GM21447 (cell line): ENCODE results near the gene CD86.
"Not testable (repeated sequence)": the region's sequence is repeated elsewhere in the genome, so short reads cannot be mapped to it uniquely, and the experiment has no call there.

Source experiments
- ATAC-seq: cut with Tn5 transposase; IDR thresholded peaks from one replicate; pipeline ENCODE4 v1.9.1; 2021; ENCODE audit not compliant: unreplicated experiment

Gene CD86, protein sequence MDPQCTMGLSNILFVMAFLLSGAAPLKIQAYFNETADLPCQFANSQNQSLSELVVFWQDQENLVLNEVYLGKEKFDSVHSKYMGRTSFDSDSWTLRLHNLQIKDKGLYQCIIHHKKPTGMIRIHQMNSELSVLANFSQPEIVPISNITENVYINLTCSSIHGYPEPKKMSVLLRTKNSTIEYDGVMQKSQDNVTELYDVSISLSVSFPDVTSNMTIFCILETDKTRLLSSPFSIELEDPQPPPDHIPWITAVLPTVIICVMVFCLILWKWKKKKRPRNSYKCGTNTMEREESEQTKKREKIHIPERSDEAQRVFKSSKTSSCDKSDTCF

DNA sequence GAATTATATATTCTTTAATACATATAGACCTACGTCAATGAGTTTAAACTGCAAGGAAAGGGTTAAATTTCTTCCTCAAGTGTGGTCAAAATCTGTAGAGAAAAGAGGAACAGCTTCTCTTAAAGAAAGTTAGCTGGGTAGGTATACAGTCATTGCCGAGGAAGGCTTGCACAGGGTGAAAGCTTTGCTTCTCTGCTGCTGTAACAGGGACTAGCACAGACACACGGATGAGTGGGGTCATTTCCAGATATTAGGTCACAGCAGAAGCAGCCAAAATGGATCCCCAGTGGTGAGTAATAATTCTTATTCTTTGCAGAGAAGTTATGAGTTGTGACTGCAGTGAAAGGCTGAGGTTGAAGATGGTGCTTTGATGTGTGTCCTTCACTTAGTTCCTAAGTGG is at the start of gene CD86:
CD86 (plus strand) TSS at position 148 of the 400 bp plus-strand sequence; CDS start at position 276, 128 bp downstream.
- ATAC-seq = peak; percentile 80

DNA sequence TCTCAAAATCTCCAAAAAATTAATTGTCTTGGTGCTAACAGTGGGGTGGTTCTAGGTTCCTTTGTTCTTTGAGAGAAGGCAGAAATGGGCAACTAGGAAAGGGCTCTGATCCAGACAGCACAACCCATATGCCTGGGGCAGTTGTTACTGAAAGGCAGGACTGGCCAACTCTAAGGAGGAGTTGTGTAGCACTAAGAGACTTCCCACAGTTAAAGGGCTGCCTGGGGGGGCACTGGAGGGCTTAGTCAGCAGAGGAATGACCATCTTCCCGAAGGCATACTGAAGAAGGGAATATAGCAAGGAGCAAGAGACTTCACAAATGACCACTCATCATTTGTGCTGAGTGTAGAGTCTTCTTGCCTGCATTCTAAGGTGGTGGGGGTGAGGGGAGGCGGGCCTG is 48.9 kb upstream of the CD86 start:
- no peak for ATAC-seq

- ATAC-seq = no peak
These were observed 47.0 kb upstream of the CD86 start for GRCh38 chr3:122008166-122008565.

- ATAC-seq = no peak
These were observed 44.7 kb upstream of the CD86 start for GRCh38 chr3:122010506-122010905.

DNA sequence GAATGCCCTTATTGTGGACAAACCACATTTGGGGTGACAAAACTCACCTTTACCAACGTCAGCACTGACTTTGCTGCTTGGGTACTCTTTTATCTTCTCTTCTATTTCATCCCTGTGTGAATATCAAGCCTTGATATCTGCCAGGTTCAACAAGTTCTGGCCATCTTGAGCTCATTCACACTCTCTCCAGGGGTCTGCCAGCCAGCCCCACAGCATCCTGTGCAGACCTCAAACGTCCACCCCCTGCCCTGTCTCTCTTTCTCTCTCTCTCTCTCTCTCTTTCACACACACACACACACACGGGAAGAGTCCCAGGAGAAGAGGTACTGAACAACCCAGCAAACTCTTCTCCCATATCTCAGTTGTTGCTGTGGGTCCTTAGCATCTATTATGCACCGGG is 43.8 kb upstream of the CD86 start:
- no peak for ATAC-seq

- ATAC-seq = no peak
These were observed 42.3 kb upstream of the CD86 start for GRCh38 chr3:122012821-122013220.

GRCh38 chr3:122013448-122013925 is 41.7 kb upstream of the CD86 start:
- ATAC-seq = no peak

GRCh38 chr3:122014741-122015140 is 40.4 kb upstream of the CD86 start:
- ATAC-seq = peak; percentile 69

GRCh38 chr3:122019493-122019892 is 35.7 kb upstream of the CD86 start:
- ATAC-seq = no peak

DNA sequence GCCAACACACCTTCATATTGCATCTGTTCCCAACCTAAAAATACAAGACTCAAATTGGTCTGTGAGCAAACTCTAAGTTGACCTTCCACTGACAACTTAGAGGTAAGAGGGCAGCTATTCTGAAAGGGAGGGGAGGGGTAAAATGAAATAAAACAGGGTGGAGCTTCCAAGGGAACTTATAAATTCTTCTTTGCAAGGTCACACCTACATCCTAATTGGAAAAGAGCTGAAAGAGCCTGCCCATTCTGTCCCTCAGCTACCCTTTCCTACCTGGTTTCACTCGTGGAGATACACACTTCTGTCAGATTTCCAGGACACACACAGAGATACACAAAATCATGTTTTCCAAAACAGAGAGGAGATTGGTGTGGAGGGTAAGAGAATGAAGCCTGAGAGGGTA is 34.1 kb upstream of the CD86 start:
- no peak for ATAC-seq

GRCh38 chr3:122021811-122022401 is 33.3 kb upstream of the CD86 start, which contains the start of gene ILDR1:
ILDR1 (minus strand) TSS chr3:122022247; CDS start chr3:122022077, 170 bp downstream.
- ATAC-seq = peak; percentile 30

DNA sequence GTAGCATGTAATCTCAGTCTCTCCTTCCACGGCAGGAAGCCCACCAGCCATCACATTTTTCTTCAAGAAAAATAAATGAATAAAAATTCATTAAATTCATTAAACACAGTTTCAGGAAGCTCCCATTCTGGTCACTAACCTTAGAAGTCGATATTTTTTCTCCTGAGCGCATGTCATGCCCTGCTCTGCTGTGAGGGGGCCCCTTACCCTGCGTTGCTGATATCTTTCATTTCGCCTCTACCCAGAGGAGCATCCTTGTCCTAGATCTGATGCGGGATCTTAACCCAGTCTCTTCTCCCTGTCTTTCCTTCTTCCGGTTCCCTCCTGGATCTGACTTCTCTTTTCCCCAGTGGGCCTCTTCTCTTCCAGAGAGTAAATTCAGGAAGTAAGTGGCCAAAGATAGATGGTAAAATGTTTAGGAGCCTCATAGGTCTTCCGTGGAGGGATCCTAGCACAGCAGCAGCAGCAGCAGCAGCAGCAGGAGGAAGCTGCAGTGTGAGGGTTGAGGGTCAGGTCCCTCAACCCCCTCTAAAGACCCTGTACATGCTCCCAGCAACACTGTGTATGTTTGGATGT is 31.7 kb upstream of the CD86 start:
- ATAC-seq = no peak

DNA sequence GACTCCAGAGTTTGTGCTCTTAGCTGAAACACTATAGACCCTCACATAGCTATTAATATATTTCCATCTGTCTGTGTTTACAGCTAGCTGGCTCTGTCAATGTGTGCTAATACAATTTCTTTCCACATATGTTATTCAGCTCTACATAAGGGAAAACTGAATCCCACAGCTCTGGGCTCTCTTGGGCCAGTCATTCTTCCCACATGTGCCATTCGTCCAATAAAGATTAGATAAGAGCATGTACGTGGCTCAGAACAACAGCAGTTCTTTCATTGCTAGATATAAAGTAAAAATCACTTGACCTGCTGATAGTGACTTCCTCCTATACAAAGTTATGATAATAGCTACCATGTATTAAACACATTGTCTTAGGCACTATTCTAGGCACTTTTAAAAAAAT is 30.4 kb upstream of the CD86 start:
- no peak for ATAC-seq

- peak; percentile 89 for ATAC-seq
These were observed 29.9 kb upstream of the CD86 start for GRCh38 chr3:122025296-122025695.

DNA sequence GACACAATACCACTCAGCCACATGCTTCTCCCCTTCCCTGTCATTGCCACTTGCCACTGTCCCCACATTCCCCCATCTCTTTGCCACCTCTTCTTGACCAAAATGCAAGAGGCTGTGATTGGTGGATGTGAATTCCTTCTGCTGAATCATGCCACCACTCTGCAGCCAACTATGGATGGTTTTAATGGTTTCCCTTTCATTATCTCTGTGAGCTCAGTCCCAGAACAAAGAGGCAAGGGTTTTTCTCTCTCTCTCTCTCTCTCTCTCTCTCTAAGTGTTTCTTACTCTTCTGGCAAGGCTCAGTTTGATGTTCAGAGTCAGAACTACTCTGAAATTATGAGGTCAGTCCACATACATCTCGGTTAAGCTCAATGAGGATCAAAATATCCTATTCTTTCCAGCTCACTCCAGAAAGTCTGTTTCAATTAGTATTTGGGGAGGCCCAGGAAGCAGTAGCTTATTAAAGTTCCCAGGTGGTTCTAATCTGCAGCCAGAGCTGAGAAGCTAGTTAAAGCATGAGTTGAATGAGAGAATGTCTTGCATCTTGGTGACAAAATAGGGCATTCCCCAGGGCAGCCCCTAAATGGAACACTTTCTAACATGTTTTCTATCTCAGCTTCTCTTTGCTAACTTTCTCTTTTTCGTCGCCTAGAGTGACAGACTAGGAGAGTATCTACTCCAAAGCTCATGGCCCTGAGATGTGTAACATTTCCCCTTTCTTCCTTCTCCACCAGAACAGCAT is 24.6 kb upstream of the CD86 start:
- ATAC-seq = peak; percentile 54

GRCh38 chr3:122031123-122031468 is 24.1 kb upstream of the CD86 start:
- peak; percentile 44 for ATAC-seq

DNA sequence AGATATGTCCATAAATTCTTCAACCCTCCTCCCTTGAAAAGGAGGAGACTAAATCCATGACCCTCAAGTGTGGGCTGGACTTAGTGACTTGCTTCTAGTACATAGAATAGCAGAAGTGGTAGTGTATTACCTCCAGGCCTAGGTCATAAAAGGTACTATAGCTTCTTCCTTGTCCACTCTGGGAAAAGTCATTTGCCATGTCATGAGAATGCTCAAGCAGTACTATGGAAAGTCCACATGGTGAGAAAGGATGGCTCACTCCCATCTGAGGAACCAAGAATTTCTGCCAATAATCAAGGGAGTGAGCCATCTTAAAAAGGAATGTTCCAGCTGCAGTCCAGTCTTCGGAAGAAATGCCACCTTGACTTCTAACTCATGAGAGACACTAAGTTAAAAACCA is 22.6 kb upstream of the CD86 start:
- ATAC-seq = no peak

- no peak for ATAC-seq
These were observed 22.1 kb upstream of the CD86 start for GRCh38 chr3:122033023-122033422.

DNA sequence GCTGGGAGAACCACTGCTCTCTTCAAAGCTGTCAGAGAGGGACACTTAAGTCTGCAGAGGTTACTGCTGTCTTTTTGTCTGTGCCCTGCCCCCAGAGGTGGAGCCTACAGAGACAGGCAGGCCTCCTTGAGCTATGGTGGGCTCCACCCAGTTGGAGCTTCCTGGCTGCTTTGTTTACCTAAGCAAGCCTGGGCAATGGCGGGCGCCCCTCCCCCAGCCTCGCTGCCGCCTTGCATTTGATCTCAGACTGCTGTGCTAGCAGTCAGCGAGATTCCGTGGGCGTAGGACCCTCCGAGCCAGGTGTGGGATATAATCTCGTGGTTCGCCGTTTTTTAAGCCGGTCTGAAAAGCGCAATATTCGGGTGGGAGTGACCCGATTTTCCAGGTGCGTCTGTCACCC is 7.9 kb upstream of the CD86 start:
- ATAC-seq = not testable (repeated sequence)

DNA sequence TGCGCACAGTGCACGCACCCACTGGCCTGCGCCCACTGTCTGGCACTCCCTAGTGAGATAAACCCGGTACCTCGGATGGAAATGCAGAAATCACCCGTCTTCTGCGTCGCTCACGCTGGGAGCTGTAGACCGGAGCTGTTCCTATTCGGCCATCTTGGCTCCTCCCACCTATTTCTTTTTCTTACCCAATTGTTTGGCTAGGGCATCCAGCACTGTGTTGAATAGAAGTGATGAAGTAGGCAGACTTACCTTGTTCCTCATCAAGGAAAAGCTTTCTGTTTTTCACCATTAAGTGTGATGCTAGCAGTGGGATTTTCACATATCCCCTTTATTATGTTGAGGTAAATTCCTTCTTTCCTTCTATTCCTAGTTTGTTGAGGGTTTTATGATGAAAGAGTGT is 7.4 kb upstream of the CD86 start:
- ATAC-seq = not testable (repeated sequence)

DNA sequence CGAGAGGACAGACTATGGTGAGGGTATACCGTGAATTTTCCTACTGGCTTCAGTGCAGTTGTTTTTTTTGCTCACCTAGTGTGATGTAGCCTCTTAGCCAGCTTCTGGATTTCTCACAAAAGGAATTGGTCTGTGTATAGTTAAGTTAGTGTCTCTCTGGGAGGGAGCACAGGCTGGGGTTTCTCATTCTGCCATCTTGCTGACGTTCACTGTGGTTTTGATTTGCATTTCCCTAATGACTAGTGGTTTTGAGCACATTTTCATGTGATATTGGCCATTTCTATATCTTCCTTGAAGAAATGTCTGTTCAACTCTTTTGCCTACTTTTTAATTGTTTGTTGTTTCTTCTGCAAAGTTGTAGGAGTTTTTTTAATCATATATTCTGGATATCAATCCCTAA is 2.2 kb upstream of the CD86 start:
- no peak for ATAC-seq

DNA sequence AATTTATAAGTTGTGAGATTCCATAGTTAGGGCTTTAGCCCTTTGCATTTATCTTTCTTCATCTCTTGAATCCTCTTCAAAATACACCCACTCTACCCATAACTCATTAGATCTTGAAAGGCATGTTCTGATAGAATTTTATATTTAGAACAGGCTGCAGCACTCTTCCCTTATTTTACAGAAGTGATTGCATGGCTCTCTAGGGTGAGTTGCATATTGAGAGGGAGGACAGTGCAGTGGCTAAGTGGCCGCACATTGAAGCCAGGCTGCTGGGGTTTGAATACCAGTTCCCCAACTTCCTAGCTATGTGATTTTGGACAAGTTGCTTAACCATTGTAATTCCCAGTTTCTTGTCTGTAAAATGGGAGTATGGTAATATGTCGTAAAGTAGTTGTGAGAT is 2.5 kb downstream of the CD86 start:
- no peak for ATAC-seq
